BJ (cell line): ENCODE results near the gene LRCOL1. TPM values are rescaled to one million over a fixed set of nuclear protein-coding genes. Genes with fewer than 3 reads are reported as not detected.

ENCODE experiments used
- CTCF ChIA-PET: fragments of 350-600 bp; formaldehyde crosslinking; extraction: SDS; loops from one replicate; lab custom pipeline; 2021; ENCODE audit warnings: antibody characterized with exemption, inconsistent platforms; lab: Yijun Ruan, JAX
- POLR2A ChIA-PET: fragments of 300-600 bp; sonication (Branson Sonifier 250); formaldehyde crosslinking; extraction: SDS; loops from one replicate; lab custom pipeline; 2021; ENCODE audit warnings: antibody characterized with exemption; lab: Charles Lee
- DNase-seq: peaks from one replicate; pipeline ENCODE4 v3.0.0-alpha.2; 2011; ENCODE audit warnings: low read depth
- H3K27me3 ChIP-seq: 2 replicates; pipeline ENCODE4 v1.6.0; 2011; ENCODE audit warnings: low read length; ENCODE audit not compliant: control insufficient read depth, insufficient read depth
- H3K36me3 ChIP-seq: 2 replicates; pipeline ENCODE4 v1.5.1; 2011; ENCODE audit warnings: low read length; ENCODE audit not compliant: control insufficient read depth, insufficient read depth
- H3K4me3 ChIP-seq: 2 replicates; pipeline ENCODE4 v1.5.1; 2011; ENCODE audit warnings: low read depth, mild to moderate bottlenecking, control low read depth, low read length
- polyA plus RNA-seq: library from polyadenylated mRNA; depleted of rRNA; stranded (reverse); fragments of >200 nt; gene quantifications from 2 replicates; pipeline ENCODE4 v1.2.3, GENCODE V29; 2011
- TF ChIP-seq, protein P1 (sequence below): IDR thresholded peaks from 2 replicates; pipeline ENCODE4 v1.5.1; 2011; ENCODE audit warnings: low read depth, mild to moderate bottlenecking, control low read depth, inconsistent platforms, low read length, moderate library complexity; ENCODE audit not compliant: insufficient read depth

Gene LRCOL1
- polyA plus RNA-seq, 1 experiment: 0.15 TPM

- no peak overlapping the region for H3K4me3 ChIP-seq
- TF ChIP-seq, protein P1, sequence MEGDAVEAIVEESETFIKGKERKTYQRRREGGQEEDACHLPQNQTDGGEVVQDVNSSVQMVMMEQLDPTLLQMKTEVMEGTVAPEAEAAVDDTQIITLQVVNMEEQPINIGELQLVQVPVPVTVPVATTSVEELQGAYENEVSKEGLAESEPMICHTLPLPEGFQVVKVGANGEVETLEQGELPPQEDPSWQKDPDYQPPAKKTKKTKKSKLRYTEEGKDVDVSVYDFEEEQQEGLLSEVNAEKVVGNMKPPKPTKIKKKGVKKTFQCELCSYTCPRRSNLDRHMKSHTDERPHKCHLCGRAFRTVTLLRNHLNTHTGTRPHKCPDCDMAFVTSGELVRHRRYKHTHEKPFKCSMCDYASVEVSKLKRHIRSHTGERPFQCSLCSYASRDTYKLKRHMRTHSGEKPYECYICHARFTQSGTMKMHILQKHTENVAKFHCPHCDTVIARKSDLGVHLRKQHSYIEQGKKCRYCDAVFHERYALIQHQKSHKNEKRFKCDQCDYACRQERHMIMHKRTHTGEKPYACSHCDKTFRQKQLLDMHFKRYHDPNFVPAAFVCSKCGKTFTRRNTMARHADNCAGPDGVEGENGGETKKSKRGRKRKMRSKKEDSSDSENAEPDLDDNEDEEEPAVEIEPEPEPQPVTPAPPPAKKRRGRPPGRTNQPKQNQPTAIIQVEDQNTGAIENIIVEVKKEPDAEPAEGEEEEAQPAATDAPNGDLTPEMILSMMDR: no peak
- peaks cover 31% of the 10 kb centered on the region for H3K27me3 ChIP-seq
- ChIA-PET CTCF (no interaction called here), POLR2A (no interaction called here)
- DNase-seq: no peak
- no peaks in the 10 kb centered on the region for H3K36me3 ChIP-seq
Observed at GRCh38 chr12:132604668-132605441, 5.5 kb downstream of the LRCOL1 start.

DNA sequence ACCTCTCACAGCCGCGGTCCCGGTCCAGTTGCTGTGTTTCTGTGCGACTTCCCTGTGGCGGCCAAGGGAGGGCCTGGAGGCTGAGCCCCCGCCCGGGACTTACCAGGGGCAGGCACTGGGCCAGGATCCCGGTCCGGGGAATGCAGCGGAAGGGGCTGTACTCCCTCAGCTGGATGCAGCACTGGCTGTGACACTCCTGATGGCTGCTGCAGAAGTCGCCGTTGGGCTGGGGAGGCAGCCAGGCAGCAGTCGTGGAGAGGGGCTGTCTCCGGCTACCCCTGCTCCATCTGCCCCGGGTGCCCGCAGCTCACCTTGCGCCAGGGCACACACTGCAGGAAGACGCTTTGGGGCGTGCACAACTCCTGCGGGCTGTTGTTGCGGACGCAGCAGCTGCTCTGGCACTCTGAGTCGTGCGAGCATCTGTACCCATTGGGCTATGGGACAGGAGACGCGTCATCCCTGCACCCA lies 6.2 kb downstream of the LRCOL1 start:
- H3K4me3 ChIP-seq: no peak overlapping the region
- TF ChIP-seq, protein P1: no peak
- no peak for DNase-seq
- H3K36me3 ChIP-seq: no peaks in the 10 kb centered on the region
- CTCF ChIA-PET: interaction anchor here (1.3 to 6.0 kb wide), 2 partner anchors 11 to 13 kb away, joined by 3 to 42 read pairs; no protein-coding TSS in a partner anchor
- H3K27me3 ChIP-seq: peaks cover 31% of the 10 kb centered on the region
- POLR2A ChIA-PET: no interaction called here

- TF ChIP-seq, protein P1: no peak
- POLR2A ChIA-PET: no interaction called here
- Histone ChIP-seq H3K4me3 (no peak overlapping the region), H3K27me3 (peaks cover 31% of the 10 kb centered on the region), H3K36me3 (no peaks in the 10 kb centered on the region)
- CTCF ChIA-PET: interaction anchor here (1.3 to 6.0 kb wide), 2 partner anchors 12 to 14 kb away, joined by 3 to 42 read pairs; no protein-coding TSS in a partner anchor
- DNase-seq: no peak
Observed at GRCh38 chr12:132603240-132604150, 6.9 kb downstream of the LRCOL1 start.

DNA sequence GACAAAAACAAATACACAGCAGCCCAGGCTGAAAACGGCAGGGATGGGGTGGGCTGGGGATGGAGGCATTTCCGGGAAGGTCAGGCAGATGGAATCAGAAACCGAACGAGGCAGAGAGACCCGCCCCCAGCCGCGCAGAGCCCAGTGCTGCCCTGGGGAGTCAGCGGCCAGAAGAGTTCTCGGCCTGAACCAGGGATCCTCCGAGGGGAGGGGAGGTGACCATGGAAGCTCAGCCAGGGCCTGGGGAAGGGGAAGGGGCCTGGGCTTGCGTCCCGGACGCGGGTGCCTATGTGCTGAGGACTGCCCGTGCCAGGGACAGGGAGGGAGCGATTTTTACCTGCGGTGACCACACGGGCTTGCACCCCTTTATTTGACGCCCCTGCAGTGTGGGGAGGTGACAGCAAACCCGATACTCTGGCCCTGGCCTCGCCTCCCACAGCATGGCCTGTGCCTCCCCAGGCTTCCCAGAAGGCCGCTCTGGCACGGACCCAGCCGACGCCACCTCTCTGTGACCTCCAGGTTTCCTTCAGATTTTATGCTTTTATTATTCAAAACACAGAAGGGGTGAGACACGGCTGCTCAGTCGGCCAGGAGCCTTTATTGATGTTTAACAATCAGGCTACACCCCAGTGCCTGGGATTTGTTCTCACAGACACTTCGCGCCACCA lies 7.7 kb downstream of the LRCOL1 start:
- H3K36me3 ChIP-seq: no peaks in the 10 kb centered on the region
- TF ChIP-seq, protein P1: no peak
- ChIA-PET CTCF (interaction anchor here (6.0 kb wide), 1 partner anchor 12 kb away, joined by 42 read pairs; no protein-coding TSS in a partner anchor), POLR2A (no interaction called here)
- DNase-seq: no peak
- no peak overlapping the region for H3K4me3 ChIP-seq
- peaks cover 28% of the 10 kb centered on the region for H3K27me3 ChIP-seq
